GM23338 (cell line): ENCODE data around the gene SSR3. TPM values are rescaled to one million over a fixed set of nuclear protein-coding genes. Genes with fewer than 3 reads are reported as not detected.

Experiments used
- ATAC-seq: fragments of 200-7000 bp; cut with Tn5 transposase; 3 replicates; pipeline ENCODE4 v1.9.1; 2020
- DNase-seq: peaks from one replicate; pipeline ENCODE4 v3.0.0-alpha.2; 2015; ENCODE audit warnings: low spot score
- H2AFZ ChIP-seq: fragments of 200-600 bp; sonication (generic); 2 replicates; pipeline ENCODE4 v1.8.0; 2016; ENCODE audit warnings: antibody characterized with exemption, mild to moderate bottlenecking, moderate library complexity
- H3F3A ChIP-seq: fragments of 200-600 bp; sonication (generic); replicated peaks from 2 replicates; pipeline ENCODE4 v1.8.0; 2017; ENCODE audit warnings: antibody characterized with exemption, mixed run types, low read depth
- H3K27ac ChIP-seq: fragments of 200-600 bp; sonication (generic); 2 replicates; pipeline ENCODE4 v1.6.1; 2016; ENCODE audit warnings: low read depth
- H3K27me3 ChIP-seq: fragments of 200-600 bp; sonication (generic); 2 replicates; pipeline ENCODE4 v1.8.0; 2016; ENCODE audit warnings: mild to moderate bottlenecking, mixed run types, moderate library complexity; ENCODE audit not compliant: insufficient read depth
- H3K36me3 ChIP-seq: fragments of 200-600 bp; sonication (generic); 2 replicates; pipeline ENCODE4 v1.8.0; 2016; ENCODE audit warnings: mild to moderate bottlenecking; ENCODE audit not compliant: insufficient read depth
- H3K4me1 ChIP-seq: fragments of 200-600 bp; sonication (generic); 2 replicates; pipeline ENCODE4 v1.8.0; 2016; ENCODE audit warnings: mild to moderate bottlenecking, moderate library complexity; ENCODE audit not compliant: insufficient read depth
- H3K4me2 ChIP-seq: fragments of 200-600 bp; sonication (generic); 2 replicates; pipeline ENCODE4 v1.7.1; 2017; ENCODE audit warnings: mixed run types
- H3K4me3 ChIP-seq: fragments of 200-600 bp; sonication (generic); 2 replicates; pipeline ENCODE4 v1.6.1; 2016; ENCODE audit warnings: mixed run types
- H3K79me2 ChIP-seq: fragments of 200-600 bp; sonication (generic); replicated peaks from 2 replicates; pipeline ENCODE4 v1.8.0; 2017; ENCODE audit warnings: mild to moderate bottlenecking; ENCODE audit not compliant: insufficient read depth
- H3K9me2 ChIP-seq: fragments of 200-600 bp; sonication (generic); 2 replicates; pipeline ENCODE4 v1.8.0; 2017; ENCODE audit not compliant: insufficient read depth
- H4K20me1 ChIP-seq: fragments of 200-600 bp; sonication (generic); replicated peaks from 2 replicates; pipeline ENCODE4 v1.8.0; 2017; ENCODE audit warnings: mild to moderate bottlenecking; ENCODE audit not compliant: insufficient read depth
- H3K27ac Mint-ChIP-seq: 2 replicates; pipeline ENCODE4 v1.8.0; 2020; ENCODE audit warnings: inconsistent platforms, mild to moderate bottlenecking, moderate library complexity, mixed read lengths
- H3K27me3 Mint-ChIP-seq: 3 replicates; pipeline ENCODE4 v1.8.0; 2022; ENCODE audit warnings: low read depth, mild to moderate bottlenecking, moderate library complexity, mixed read lengths, inconsistent platforms; ENCODE audit not compliant: insufficient read depth, poor library complexity
- H3K36me3 Mint-ChIP-seq: 3 replicates; pipeline ENCODE4 v1.8.0; 2021; ENCODE audit warnings: low read depth, mild to moderate bottlenecking, inconsistent platforms, moderate library complexity, mixed read lengths
- H3K4me1 Mint-ChIP-seq: 3 replicates; pipeline ENCODE4 v1.8.0; 2020; ENCODE audit warnings: mild to moderate bottlenecking, inconsistent platforms, mixed read lengths
- H3K4me3 Mint-ChIP-seq: 3 replicates; pipeline ENCODE4 v1.8.0; 2021; ENCODE audit warnings: moderate library complexity, mild to moderate bottlenecking, inconsistent platforms, mixed read lengths
- H3K9me3 Mint-ChIP-seq: 3 replicates; pipeline ENCODE4 v1.8.0; 2020; ENCODE audit warnings: moderate library complexity, mild to moderate bottlenecking, inconsistent platforms, mixed read lengths
- CREB1 ChIP-seq: fragments of 250-450 bp; sonication (Bioruptor Pico); IDR thresholded peaks from 2 replicates; pipeline ENCODE4 v1.5.0; 2020; ENCODE audit warnings: low read depth, mild to moderate bottlenecking, moderate library complexity
- CTCF ChIP-seq, 2 experiments: fragments of 200-600 bp in 1 of 2; sonication (generic) in 1 of 2; conservative IDR thresholded peaks; 2 replicates each; pipeline versions ENCODE4 v1.5.1 to v1.6.1; 2016 to 2017; ENCODE audit warnings: antibody characterized with exemption in 2 of 2, low read depth in 2 of 2, mild to moderate bottlenecking in 2 of 2, moderate library complexity in 1 of 2
- ETS1 ChIP-seq: IDR thresholded peaks from 2 replicates; pipeline ENCODE4 v1.6.1; 2016; ENCODE audit warnings: antibody characterized with exemption
- EZH2 ChIP-seq: fragments of 200-600 bp; sonication (generic); IDR thresholded peaks from one replicate; pipeline ENCODE4 v1.8.0; 2017; ENCODE audit warnings: antibody characterized with exemption, mild to moderate bottlenecking, low read depth; ENCODE audit not compliant: unreplicated experiment
- EZH2phosphoT487 ChIP-seq: fragments of 200-600 bp; sonication (generic); IDR thresholded peaks from one replicate; pipeline ENCODE4 v1.8.1; 2018; ENCODE audit warnings: antibody characterized with exemption; ENCODE audit not compliant: unreplicated experiment
- JUNB ChIP-seq: IDR thresholded peaks from one replicate; pipeline ENCODE4 v1.6.1; 2016; ENCODE audit warnings: antibody characterized with exemption; ENCODE audit not compliant: unreplicated experiment
- NANOG ChIP-seq: IDR thresholded peaks from 2 replicates; pipeline ENCODE4 v1.6.1; 2016; ENCODE audit warnings: antibody characterized with exemption, borderline replicate concordance
- POLR2AphosphoS5 ChIP-seq: IDR thresholded peaks from 2 replicates; pipeline ENCODE4 v1.6.1; 2016; ENCODE audit warnings: antibody characterized with exemption, low read depth
- REST ChIP-seq: IDR thresholded peaks from one replicate; pipeline ENCODE4 v1.6.1; 2018; ENCODE audit warnings: antibody characterized with exemption; ENCODE audit not compliant: unreplicated experiment
- STAT1 ChIP-seq: IDR thresholded peaks from one replicate; pipeline ENCODE4 v1.6.1; 2016; ENCODE audit warnings: antibody characterized with exemption; ENCODE audit not compliant: unreplicated experiment
- ZNF114 ChIP-seq: fragments of 250-450 bp; sonication (Bioruptor Pico); IDR thresholded peaks from 2 replicates; pipeline ENCODE4 v1.5.0; 2020; ENCODE audit warnings: mild to moderate bottlenecking, moderate library complexity
- ZNF331 ChIP-seq: fragments of 250-450 bp; sonication (Bioruptor Pico); IDR thresholded peaks from 2 replicates; pipeline ENCODE4 v1.5.0; 2020; ENCODE audit warnings: low read depth, mild to moderate bottlenecking, moderate library complexity
- ZNF462 ChIP-seq: fragments of 250-450 bp; sonication (Bioruptor Pico); IDR thresholded peaks from 2 replicates; pipeline ENCODE4 v1.5.0; 2020; ENCODE audit warnings: mild to moderate bottlenecking, moderate library complexity
- polyA plus RNA-seq: library from polyadenylated mRNA; unstranded; fragments of >200 nt; fragmentation: Nextera tagmentation; extraction: Ambion mirVana; gene quantifications from 2 replicates; pipeline ENCODE4 v1.2.1, GENCODE V29; 2016
- total RNA-seq: library from RNA; depleted of rRNA; stranded (reverse); fragments of >200 nt; shearing (Covaris generic); gene quantifications from 2 replicates; pipeline ENCODE4 v1.2.3, GENCODE V29; 2014

SSR3 gene
- total and polyA plus RNA-seq, 2 experiments from 2014 or later, result 143 to 173 TPM

GRCh38 chr3:156513619-156514018 is 41.3 kb downstream of the SSR3 start:
- H4K20me1 ChIP-seq, result no peaks in the 10 kb centered on the region
- no peaks in the 10 kb centered on the region for H3F3A ChIP-seq
- Mint-ChIP-seq H3K4me3 (no peak overlapping the region), H3K27ac (no peak overlapping the region), H3K27me3 (peaks cover 1% of the 10 kb centered on the region), H3K9me3 (no peaks in the 10 kb centered on the region), H3K4me1 (peaks cover 32% of the 10 kb centered on the region), H3K36me3 (no peaks in the 10 kb centered on the region; the same call in 2 of the 3 replicates)
- H3K79me2 ChIP-seq, result no peaks in the 10 kb centered on the region
- H3K4me1 ChIP-seq, result peaks cover 42% of the 10 kb centered on the region
- H3K36me3 ChIP-seq, result no peaks in the 10 kb centered on the region
- TF ChIP-seq NANOG, result no peak
- TF ChIP-seq REST, result no peak
- TF ChIP-seq EZH2, result no peak
- no peak for TF ChIP-seq JUNB
- TF ChIP-seq ETS1, result no peak
- no peak for TF ChIP-seq ZNF331
- TF ChIP-seq CTCF (conservative IDR thresholded peaks at IDR 0.05; ENCODE audit: low read depth in 2 of 2), result no peak
- TF ChIP-seq POLR2AphosphoS5, result no peak
- TF ChIP-seq STAT1, result no peak
- no peak for TF ChIP-seq ZNF462 (CRISPR knock-in tag)
- TF ChIP-seq CREB1, result no peak
- no peak for TF ChIP-seq EZH2phosphoT487
- no peak for TF ChIP-seq ZNF114 (CRISPR knock-in tag)
- ATAC-seq (no peak), DNase-seq (no peak)
- H3K9me2 ChIP-seq, result no peaks in the 10 kb centered on the region
- H3K27ac ChIP-seq, result no peak overlapping the region
- H3K4me2 ChIP-seq, result no peak overlapping the region
- no peak overlapping the region for H2AFZ ChIP-seq
- H3K27me3 ChIP-seq, result no peaks in the 10 kb centered on the region
- no peak overlapping the region for H3K4me3 ChIP-seq
